OCI-LY1 (cell line): Measurements from ENCODE around the gene XYLT2.
"Not testable (repeated sequence)": the region's sequence is repeated elsewhere in the genome, so short reads cannot be mapped to it uniquely, and the experiment has no call there.

Experiments used
- EZH2 ChIP-seq: fragments of 200-600 bp; sonication (generic), shearing (Covaris generic); IDR thresholded peaks from 2 replicates; pipeline ENCODE4 v1.8.0; 2017; ENCODE audit warnings: borderline replicate concordance, mixed run types, mild to moderate bottlenecking, antibody characterized with exemption, low read length, moderate library complexity, mixed read lengths
- TF ChIP-seq, protein P1 (sequence below): fragments of 200-600 bp; sonication (generic), shearing (Covaris generic); IDR thresholded peaks from 2 replicates; pipeline ENCODE4 v1.5.1; 2017; ENCODE audit warnings: mild to moderate bottlenecking, antibody characterized with exemption, low read length, moderate library complexity, mixed read lengths

DNA sequence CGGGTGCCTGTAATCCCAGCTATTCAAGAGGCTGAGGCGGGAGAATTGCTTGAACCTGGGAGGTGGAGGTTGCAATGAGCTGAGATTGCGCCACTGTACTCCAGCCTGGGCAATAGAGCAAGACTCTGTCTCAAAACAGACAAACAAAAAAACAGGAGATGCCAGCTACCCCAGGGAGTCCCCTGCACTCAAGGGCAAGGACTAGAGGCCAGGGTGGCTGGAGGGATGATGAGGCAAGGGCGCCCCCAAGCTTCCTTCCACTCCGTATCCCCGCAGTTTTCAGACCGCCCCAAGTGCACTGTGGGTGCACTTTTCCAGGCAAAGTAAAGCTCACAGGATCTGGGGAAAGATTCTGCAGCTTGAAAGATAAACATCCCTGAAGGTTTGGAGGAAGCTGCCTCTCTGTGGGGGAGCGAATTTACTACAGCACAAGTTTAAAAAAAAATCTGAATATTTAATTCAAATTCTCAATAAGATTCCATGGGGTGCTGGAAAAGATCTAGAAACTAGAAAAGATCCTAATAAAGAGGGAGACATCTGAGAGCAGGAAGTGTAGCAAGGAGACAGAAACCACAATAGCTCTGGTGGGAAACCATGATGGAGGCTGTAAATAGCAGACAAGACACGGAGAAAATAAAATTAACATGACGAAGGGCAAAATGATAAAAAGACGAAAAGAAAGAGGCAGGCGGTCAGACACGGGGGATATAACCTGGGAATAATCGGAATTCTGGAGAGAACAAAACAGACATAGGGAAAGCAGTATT lies 12.5 kb upstream of the XYLT2 start:
- TF ChIP-seq, protein P1, sequence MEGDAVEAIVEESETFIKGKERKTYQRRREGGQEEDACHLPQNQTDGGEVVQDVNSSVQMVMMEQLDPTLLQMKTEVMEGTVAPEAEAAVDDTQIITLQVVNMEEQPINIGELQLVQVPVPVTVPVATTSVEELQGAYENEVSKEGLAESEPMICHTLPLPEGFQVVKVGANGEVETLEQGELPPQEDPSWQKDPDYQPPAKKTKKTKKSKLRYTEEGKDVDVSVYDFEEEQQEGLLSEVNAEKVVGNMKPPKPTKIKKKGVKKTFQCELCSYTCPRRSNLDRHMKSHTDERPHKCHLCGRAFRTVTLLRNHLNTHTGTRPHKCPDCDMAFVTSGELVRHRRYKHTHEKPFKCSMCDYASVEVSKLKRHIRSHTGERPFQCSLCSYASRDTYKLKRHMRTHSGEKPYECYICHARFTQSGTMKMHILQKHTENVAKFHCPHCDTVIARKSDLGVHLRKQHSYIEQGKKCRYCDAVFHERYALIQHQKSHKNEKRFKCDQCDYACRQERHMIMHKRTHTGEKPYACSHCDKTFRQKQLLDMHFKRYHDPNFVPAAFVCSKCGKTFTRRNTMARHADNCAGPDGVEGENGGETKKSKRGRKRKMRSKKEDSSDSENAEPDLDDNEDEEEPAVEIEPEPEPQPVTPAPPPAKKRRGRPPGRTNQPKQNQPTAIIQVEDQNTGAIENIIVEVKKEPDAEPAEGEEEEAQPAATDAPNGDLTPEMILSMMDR, result not testable (repeated sequence)
- not testable (repeated sequence) for TF ChIP-seq EZH2
